Measurements from ENCODE around the gene DYNC1H1.

Gene DYNC1H1

DNA sequence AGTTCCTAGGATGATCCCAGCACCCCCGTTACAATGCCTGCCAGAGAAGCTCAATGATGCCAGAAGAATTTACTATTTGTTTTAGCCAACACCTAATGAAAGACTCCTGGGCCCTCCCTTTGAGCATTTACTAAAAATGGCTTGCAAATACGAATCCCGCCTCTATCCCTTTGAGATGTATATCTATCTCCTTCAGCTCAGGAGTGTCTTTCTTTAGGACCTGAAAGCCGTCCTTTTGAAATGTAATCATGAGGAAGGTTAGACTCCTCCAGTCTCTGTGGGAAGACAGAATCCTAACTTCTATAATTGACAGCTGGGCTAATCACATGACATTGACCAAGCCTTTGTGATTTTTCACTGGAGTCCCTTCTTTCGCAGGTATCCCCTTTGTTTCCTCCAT lies 19.2 kb upstream of the DYNC1H1 start:
- H3K27ac ChIP-seq = no peak overlapping the region
- TF ChIP-seq ZFX (IDR thresholded peaks at IDR 0.05) = no peak
- TF ChIP-seq, protein P1, sequence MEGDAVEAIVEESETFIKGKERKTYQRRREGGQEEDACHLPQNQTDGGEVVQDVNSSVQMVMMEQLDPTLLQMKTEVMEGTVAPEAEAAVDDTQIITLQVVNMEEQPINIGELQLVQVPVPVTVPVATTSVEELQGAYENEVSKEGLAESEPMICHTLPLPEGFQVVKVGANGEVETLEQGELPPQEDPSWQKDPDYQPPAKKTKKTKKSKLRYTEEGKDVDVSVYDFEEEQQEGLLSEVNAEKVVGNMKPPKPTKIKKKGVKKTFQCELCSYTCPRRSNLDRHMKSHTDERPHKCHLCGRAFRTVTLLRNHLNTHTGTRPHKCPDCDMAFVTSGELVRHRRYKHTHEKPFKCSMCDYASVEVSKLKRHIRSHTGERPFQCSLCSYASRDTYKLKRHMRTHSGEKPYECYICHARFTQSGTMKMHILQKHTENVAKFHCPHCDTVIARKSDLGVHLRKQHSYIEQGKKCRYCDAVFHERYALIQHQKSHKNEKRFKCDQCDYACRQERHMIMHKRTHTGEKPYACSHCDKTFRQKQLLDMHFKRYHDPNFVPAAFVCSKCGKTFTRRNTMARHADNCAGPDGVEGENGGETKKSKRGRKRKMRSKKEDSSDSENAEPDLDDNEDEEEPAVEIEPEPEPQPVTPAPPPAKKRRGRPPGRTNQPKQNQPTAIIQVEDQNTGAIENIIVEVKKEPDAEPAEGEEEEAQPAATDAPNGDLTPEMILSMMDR (conservative IDR thresholded peaks at IDR 0.05) = no peak

DNA sequence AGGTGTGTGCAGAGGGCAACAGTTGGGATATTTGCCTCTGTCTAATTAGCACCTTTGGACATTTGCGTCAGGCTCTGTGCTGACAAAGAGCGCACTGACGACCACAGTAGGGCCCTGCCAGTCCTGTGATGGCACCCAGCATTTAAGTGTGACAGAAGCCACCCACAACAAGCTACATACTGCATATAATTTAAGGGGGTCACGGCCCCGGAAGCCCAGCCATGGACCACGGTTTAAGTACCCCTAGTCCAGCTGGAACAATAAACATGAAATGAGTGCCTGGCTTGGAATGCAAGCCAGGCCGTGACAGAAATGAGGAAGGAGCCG lies 16.8 kb upstream of the DYNC1H1 start:
- TF ChIP-seq, protein P1 (conservative IDR thresholded peaks at IDR 0.05) = no peak
- TF ChIP-seq ZFX (IDR thresholded peaks at IDR 0.05) = peak; percentile 50; the same call in 1 of the 2 replicates

DNA sequence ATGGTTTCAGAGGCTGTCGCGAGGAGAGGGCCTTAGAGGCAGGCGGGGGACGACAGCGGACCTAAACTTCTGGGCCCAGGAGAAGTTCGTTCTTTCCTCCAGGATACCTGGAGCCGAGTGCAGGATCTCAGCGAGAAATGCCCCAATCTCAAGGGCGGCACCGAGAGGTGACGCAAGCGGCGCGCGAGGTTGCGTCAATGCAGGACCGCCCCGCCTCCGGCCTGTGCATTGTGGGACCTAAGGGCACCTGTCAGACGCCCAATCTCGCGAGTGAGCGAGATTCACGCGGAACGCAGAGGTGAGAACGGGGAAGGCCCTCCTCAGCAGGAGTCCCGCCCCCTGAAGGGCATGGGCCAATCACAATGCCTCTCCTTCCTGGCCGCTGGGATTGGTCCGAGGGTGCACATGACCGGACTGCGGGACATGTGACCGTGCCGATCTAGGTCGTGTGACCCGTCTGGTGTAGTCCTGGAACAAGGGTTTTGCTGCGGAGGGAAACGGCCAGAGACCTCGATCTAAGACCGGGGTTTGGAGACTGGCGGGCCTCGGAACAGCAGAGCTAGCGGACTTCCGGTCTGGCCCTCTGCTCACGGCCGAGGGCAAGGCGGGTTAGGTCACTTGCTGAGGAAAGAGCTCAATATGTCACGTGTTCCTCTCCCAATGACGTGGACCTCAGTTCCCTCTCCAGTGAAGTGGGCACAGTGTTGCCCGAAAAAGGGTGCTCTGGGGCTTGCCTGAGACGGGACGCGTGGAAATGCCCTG lies 16.3 kb upstream of the DYNC1H1 start:
- no peak for TF ChIP-seq ZFX (IDR thresholded peaks at IDR 0.05)
- TF ChIP-seq, protein P1 (conservative IDR thresholded peaks at IDR 0.05) = no peak
- H3K27ac ChIP-seq = peak overlapping the region; percentile 94

More for the DNA sequence above, 16.8 kb upstream of the DYNC1H1 start:
- peak overlapping the region; percentile 94 for H3K27ac ChIP-seq

DNA sequence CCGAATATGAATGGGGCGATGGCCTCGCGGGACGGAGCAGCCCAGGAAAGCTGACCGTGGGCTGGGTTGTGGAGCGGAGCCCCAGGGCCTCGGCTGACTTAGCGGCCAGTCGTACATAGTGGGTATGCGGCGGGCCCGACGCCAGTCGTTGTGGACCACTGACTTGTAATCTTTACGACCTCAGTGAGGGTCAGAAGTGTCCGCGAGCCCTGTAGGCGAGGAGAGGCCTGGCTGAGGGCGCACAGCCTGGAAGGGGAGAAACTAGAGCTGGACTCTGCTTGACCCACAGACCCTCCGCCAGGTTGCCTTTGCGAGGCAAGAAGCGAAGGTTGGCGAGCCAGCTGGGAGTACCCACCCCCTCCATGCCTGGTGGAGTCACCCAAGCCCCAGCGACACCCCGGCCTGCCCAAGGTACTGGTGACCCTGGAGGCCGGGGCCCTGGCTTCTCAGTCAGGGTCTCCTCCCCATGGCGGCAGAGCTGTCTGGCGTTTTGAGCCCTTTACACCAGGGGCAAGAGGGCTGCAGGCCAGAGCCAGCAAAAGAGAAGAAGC lies 15.6 kb upstream of the DYNC1H1 start:
- peak overlapping the region; percentile 94 for H3K27ac ChIP-seq
- TF ChIP-seq, protein P1 (conservative IDR thresholded peaks at IDR 0.05) = no peak
- peak; percentile 72; the same call in 1 of the 2 replicates for TF ChIP-seq ZFX (IDR thresholded peaks at IDR 0.05)

DNA sequence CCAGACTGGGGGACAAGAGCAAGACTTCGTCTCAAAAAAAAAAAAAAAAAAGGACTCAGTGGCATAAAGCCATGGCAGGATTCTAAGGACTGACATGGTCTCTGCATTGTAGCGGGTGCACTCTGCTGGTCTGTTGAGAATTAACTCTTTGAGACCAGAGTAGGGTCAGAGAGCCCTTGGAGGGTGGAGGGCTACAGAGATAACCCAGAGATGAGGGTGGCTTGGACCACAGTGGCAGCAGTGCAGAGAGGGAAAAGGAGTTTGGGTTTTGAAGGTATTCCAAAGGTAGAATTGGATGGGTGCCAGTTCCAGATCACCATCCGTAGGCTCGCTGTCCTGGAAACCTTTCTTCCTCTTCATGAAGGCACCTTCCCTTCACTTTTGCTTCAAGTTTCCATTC lies 14.3 kb upstream of the DYNC1H1 start:
- H3K27ac ChIP-seq = no peak overlapping the region
- TF ChIP-seq, protein P1 (conservative IDR thresholded peaks at IDR 0.05) = no peak
- no peak for TF ChIP-seq ZFX (IDR thresholded peaks at IDR 0.05)

DNA sequence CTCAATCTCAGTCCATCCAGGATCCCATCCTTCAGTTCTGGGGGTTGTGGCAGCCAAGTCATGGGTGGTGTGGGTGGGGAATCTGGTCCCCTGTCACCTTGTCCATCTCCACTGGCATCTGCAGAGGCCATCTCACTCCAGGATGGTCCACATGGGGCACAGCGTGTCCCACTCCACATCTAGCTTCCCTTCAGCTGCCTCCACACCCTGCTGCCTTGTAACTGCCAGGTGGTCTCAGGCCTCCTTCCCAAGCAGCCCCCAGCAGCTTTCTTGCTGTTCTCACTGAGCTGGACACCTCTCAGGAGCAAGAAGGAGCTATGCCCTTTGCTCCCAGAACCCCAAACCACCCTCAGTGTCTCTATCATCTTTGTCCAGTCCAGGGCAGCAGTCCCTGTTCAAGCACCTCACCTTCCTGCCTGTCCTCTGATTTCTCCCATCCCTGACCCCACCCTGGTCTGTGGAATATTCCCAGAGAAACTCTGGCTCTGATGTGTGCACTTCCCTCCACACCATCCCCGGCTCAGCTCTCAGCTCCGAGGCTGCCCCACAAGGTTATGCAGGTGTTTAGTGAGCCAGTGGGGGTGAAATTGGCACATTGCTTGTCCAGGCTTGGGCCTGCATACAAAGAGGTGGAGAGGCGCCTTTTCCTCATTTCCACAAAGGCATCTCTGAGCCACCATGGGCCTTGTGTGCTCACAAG lies 13.7 kb upstream of the DYNC1H1 start:
- TF ChIP-seq, protein P1 (conservative IDR thresholded peaks at IDR 0.05) = no peak
- TF ChIP-seq ZFX (IDR thresholded peaks at IDR 0.05) = no peak

DNA sequence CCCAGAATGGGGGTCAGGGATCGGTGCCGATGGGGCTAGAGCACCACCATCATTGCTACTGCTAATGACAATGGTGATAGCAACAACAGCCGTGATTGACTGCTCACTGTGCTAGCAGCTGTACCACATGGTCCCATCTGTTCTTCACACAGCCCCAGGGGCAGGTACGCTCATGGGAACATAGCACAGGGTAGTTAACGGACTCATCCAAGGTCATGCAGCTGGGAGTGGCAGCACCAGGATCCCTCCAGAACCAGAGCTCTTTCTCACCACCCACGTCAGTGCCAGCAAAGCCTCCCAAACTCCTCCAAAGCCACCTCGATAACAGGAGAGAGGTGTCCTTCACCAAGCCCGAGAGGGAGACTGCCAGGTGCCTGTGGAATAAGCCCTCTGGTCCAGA lies 11.2 kb upstream of the DYNC1H1 start:
- H3K27ac ChIP-seq = no peak overlapping the region
- TF ChIP-seq, protein P1 (conservative IDR thresholded peaks at IDR 0.05) = no peak
- no peak for TF ChIP-seq ZFX (IDR thresholded peaks at IDR 0.05)

More for the DNA sequence above, 13.7 kb upstream of the DYNC1H1 start:
- no peak overlapping the region for H3K27ac ChIP-seq

All from C4-2B (cell line).